H7 (cell line): ENCODE measurements around the gene FBXO31. TPM values are rescaled to one million over a fixed set of nuclear protein-coding genes. Genes with fewer than 3 reads are reported as not detected.
"Not testable (repeated sequence)": the region's sequence is repeated elsewhere in the genome, so short reads cannot be mapped to it uniquely, and the experiment has no call there.

Source experiments
- DNase-seq: peaks from one replicate; pipeline ENCODE4 v3.0.0; 2012
- H3K27me3 ChIP-seq: 2 replicates; pipeline ENCODE4 v1.6.0; 2011; ENCODE audit warnings: mild to moderate bottlenecking, low read length; ENCODE audit not compliant: control insufficient read depth, insufficient read depth
- H3K36me3 ChIP-seq: replicated peaks from 2 replicates; pipeline ENCODE4 v1.5.1; 2011; ENCODE audit warnings: low read length; ENCODE audit not compliant: control insufficient read depth, insufficient read depth
- H3K4me3 ChIP-seq: 2 replicates; pipeline ENCODE4 v1.5.1; 2011; ENCODE audit warnings: low read depth, mild to moderate bottlenecking, control low read depth, low read length, moderate library complexity; ENCODE audit not compliant: insufficient read depth
- total RNA-seq: library from RNA; depleted of rRNA; stranded (reverse); fragments of >200 nt; shearing (Covaris generic); gene quantifications from 2 replicates; pipeline ENCODE4 v1.2.3, GENCODE V29; 2014

The FBXO31 gene
- total RNA-seq, 1 experiment from 2014 or later = 24.4 TPM

GRCh38 chr16:87350681-87351319, 32.8 kb downstream of the FBXO31 start:
- H3K4me3 ChIP-seq = no peak overlapping the region
- no peak for DNase-seq

DNA sequence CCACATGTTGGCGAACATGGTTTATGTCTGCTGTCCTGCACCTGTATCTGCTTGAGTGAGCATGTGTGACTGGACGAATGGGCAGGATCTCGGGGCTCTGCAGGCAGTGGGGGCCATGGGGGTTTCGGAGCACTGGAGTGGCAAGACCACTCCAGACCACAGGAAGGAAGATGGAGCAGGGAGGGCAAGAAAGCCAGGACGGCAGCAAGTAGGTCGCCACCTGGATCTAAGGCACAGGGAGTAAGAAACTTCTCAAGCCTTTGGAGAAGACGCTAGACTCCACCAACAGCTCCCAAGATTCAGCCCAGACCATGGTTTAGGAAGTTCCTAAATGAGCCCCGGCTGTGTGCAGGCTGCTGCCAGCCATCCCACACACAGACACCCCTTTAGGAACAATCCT, 33.5 kb downstream of the FBXO31 start:
- no peaks in the 10 kb centered on the region for H3K36me3 ChIP-seq
- H3K27me3 ChIP-seq = no peaks in the 10 kb centered on the region
- no peak overlapping the region for H3K4me3 ChIP-seq
- no peak for DNase-seq

More at GRCh38 chr16:87350681-87351319, 32.8 kb downstream of the FBXO31 start:
- no peaks in the 10 kb centered on the region for H3K27me3 ChIP-seq
- H3K36me3 ChIP-seq = no peaks in the 10 kb centered on the region

- H3K36me3 ChIP-seq = no peaks in the 10 kb centered on the region
- DNase-seq = no peak
- H3K4me3 ChIP-seq = no peak overlapping the region
- H3K27me3 ChIP-seq = no peaks in the 10 kb centered on the region
Observed at GRCh38 chr16:87348616-87349157, 34.9 kb downstream of the FBXO31 start.

GRCh38 chr16:87347932-87348615, 35.5 kb downstream of the FBXO31 start:
- peak; percentile 64 for DNase-seq
- H3K36me3 ChIP-seq = no peaks in the 10 kb centered on the region
- H3K4me3 ChIP-seq = no peak overlapping the region
- no peaks in the 10 kb centered on the region for H3K27me3 ChIP-seq

DNA sequence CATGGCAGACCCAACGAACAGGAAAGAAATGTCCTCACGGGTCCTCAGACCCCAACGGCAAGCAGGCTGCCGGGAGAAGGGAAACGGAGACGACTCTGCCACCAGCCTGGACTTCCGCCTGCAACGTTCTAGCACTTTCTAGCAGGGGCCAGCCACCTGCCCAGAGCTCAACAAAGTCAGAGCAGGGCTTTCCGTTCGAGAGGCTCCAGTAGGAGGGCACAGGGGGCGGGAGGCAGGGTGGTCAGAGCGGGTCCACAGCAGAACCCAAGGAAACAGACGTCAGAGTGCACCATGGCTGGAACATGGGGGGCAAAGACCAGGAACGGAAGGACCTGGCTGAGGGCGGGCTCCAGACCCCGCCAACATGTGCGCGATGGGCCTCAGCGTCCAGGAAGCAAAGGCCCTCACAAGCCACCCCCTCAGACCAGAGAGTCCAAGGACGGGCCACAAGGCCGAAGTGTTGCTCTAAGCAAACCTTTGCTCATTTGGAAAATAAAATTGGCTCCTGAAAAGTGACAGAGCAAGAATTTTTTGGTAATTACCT, 37.0 kb downstream of the FBXO31 start:
- peaks cover 3% of the 10 kb centered on the region for H3K36me3 ChIP-seq
- DNase-seq = no peak
- H3K27me3 ChIP-seq = no peaks in the 10 kb centered on the region
- no peak overlapping the region for H3K4me3 ChIP-seq

GRCh38 chr16:87345726-87346424, 37.7 kb downstream of the FBXO31 start:
- Histone ChIP-seq H3K27me3 (no peaks in the 10 kb centered on the region), H3K36me3 (peaks cover 3% of the 10 kb centered on the region), H3K4me3 (no peak overlapping the region)
- DNase-seq = peak; percentile 60

- Histone ChIP-seq H3K4me3 (no peak overlapping the region), H3K36me3 (peaks cover 3% of the 10 kb centered on the region), H3K27me3 (no peaks in the 10 kb centered on the region)
- DNase-seq = peak; percentile 87
Observed at GRCh38 chr16:87344931-87345631, 38.5 kb downstream of the FBXO31 start.

DNA sequence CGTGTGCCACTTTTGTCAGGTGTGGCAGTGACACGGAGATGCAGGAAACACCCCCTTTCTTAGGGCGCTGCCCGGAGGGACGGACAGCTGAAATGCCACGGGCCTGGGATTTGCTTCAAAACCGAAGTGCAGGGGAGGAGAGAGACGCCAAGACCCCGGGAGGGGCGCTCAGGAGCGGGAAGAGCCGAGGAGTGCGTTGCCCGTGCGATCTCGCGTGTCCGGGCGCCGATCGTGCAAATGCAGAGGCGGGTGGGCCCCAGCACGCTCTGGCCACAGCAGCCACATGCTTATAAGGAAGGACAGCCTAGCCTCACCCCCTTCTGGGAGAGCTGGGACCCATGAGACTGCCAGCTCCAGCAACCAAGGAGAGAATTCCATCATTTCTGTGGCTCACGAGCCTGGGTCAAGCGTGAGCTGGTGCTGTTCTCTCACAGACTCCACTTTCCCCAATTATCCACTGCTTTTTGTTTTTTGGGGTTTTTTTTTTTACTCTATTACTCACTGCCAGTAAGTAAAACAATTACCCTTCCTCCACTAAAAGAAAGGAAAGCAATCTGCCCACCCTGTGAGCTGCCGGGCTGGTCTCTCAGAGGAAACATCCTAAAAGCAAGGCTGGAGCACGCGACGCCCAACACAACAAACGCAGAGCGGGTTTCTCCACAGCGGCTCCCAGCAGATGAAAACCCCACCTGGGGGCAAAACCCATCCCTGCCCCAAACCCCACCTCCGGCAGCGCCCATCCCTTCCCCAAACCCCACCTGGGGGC, 39.2 kb downstream of the FBXO31 start:
- Histone ChIP-seq H3K4me3 (no peak overlapping the region), H3K36me3 (peaks cover 3% of the 10 kb centered on the region), H3K27me3 (no peaks in the 10 kb centered on the region)
- DNase-seq = peak; percentile 66

DNA sequence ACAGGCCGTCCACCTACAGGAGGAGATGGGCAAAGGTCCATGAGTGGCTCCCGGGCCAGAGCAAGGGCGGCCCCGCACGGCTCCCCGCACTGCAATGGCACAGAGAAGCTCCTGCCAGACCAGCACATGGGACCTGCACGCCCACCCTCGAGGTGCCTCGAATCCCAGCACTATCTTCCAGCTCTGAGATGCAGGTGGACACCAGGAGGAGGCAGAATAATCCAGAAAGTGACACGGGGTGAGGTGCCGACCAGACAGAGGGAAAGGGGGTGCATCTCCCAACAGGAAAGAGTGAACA, 39.9 kb downstream of the FBXO31 start:
- DNase-seq = peak; percentile 58
- no peak overlapping the region for H3K4me3 ChIP-seq
- no peaks in the 10 kb centered on the region for H3K27me3 ChIP-seq
- peaks cover 5% of the 10 kb centered on the region for H3K36me3 ChIP-seq

DNA sequence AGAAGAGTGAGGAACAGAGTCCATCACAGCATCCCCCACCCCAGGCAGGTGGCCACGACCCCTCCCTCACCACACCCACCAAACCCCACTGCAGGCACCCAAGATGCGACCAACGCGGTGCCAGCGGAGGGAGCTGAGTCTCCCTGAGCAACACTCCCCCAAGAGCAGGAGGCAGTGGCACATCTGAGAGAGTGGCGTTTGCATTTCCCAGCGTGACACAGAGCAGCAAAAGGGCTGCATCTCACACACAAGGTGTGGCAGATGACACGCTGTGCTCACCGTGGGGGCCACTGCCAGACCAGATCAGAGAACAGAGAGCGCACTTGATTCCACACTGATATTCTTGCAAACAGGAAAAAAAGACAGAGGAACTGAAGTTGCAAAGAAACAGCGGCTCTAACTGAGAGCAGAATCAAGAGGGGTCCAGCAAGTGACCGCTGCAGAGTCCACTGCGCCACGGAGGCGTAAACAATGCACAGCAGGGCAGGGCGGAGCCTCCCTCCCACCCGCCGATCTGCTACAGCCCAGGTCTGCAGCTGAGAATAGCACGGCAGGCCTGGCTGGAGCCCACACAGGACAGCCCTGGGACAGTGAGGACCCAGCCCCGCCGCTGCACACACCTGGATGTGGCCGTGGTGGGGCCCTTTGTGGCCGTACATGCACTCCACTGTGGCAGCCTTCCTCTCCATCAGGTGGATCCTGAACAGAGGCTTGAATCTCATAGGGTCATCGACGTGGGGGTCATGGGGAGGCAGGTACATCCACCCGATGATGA, 40.4 kb downstream of the FBXO31 start:
- peak; percentile 59 for DNase-seq
- H3K36me3 ChIP-seq = peaks cover 6% of the 10 kb centered on the region
- no peak overlapping the region for H3K4me3 ChIP-seq
- no peaks in the 10 kb centered on the region for H3K27me3 ChIP-seq

DNA sequence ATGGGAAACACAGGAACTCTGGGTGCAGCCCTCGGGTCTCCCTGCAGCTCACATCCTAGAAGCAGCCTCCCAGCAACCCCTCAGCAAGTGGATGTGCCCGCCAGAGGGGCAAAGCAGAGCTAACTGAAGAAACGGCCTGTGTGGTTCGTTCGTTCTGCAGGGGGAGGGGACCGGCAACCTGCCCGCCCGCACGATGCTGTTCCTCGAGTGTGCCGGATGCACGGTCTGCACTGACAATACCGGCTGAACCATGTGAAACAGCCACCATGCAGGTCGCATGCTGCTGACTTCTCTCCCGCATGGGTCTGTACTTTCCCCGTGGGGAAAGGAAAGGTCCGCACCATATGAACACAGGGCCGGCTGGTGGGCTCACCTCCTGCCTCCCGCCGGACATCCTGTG, 41.1 kb downstream of the FBXO31 start:
- no peak overlapping the region for H3K4me3 ChIP-seq
- H3K36me3 ChIP-seq = peaks cover 6% of the 10 kb centered on the region
- no peaks in the 10 kb centered on the region for H3K27me3 ChIP-seq
- DNase-seq = no peak

- H3K36me3 ChIP-seq = peaks cover 6% of the 10 kb centered on the region
- H3K27me3 ChIP-seq = no peaks in the 10 kb centered on the region
- no peak for DNase-seq
- no peak overlapping the region for H3K4me3 ChIP-seq
Observed at GRCh38 chr16:87340198-87340597, 43.4 kb downstream of the FBXO31 start.

GRCh38 chr16:87339724-87340105, 43.9 kb downstream of the FBXO31 start:
- H3K36me3 ChIP-seq, H3K27me3 ChIP-seq, H3K4me3 ChIP-seq, DNase-seq: not testable (repeated sequence)
